ENCODE data around the gene CELF1.

DNA sequence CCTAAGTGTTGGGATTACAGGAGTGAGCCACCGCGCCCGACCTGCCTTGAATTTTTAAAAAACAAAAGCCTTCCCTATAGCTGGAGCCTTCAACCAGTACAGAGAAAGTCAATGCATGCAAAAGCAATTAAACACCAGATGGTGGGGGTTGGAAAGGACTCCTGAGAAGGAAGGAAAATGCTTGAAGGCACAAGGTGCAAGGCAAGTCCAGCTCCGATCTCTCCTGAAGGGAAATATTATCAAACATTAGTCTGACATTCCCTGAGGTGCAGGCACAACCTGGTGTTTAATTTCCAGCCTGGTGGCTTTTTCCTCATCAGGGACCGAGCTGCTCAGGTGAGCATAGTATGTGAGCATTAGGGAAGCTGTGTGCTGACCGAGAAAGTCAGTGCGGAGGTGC, 91.1 kb downstream of the CELF1 start:
- no peak for TF ChIP-seq EP300 (IDR thresholded peaks at IDR 0.05)
- TF ChIP-seq POLR2AphosphoS5 (IDR thresholded peaks at IDR 0.05), result no peak
